ENCODE results near the gene PCK2.

DNA sequence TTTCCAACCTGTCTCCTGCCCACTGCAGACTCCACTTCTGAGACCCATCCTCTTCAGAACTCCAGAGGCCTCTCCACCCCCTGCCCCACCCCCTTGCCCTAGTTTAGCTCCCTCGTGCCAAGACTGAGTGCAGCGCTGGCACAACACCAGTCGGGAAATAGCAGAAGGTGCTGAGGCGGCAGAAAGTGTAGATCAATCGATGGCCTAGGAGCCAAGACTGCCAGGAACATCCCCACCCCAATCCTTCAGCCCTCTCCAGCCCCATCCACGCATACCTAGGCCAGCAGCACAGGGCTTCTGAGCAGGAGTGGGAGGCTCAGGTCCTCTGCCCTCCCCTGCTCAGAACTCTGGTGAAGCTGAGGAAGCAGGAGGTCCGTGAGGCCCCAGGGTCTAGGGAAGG is 21.7 kb upstream of the PCK2 start:
- no peak for TF ChIP-seq POLR2A (IDR thresholded peaks at IDR 0.05; ENCODE audit: extremely low read depth, insufficient read length)
- TF ChIP-seq, protein P1, sequence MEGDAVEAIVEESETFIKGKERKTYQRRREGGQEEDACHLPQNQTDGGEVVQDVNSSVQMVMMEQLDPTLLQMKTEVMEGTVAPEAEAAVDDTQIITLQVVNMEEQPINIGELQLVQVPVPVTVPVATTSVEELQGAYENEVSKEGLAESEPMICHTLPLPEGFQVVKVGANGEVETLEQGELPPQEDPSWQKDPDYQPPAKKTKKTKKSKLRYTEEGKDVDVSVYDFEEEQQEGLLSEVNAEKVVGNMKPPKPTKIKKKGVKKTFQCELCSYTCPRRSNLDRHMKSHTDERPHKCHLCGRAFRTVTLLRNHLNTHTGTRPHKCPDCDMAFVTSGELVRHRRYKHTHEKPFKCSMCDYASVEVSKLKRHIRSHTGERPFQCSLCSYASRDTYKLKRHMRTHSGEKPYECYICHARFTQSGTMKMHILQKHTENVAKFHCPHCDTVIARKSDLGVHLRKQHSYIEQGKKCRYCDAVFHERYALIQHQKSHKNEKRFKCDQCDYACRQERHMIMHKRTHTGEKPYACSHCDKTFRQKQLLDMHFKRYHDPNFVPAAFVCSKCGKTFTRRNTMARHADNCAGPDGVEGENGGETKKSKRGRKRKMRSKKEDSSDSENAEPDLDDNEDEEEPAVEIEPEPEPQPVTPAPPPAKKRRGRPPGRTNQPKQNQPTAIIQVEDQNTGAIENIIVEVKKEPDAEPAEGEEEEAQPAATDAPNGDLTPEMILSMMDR (IDR thresholded peaks at IDR 0.05; ENCODE audit: low read depth, low read length) = no peak
- TF ChIP-seq MYC (IDR thresholded peaks at IDR 0.05; ENCODE audit: low read depth, low read length) = no peak
